Hindlimb muscle (tissue), 1 donor: Measurements from ENCODE around the gene FLNB. TPM values are rescaled to one million over a fixed set of nuclear protein-coding genes. Genes with fewer than 3 reads are reported as not detected.

ENCODE experiments used
- DNase-seq: peaks from one replicate; pipeline ENCODE4 v3.0.0-alpha.2; 2013
- polyA plus RNA-seq: library from polyadenylated mRNA; unstranded; fragments of 120-200 nt; gene quantifications from one replicate; pipeline ENCODE4 v1.2.1, GENCODE V29; 2013; ENCODE audit not compliant: insufficient read length

The FLNB gene
- polyA plus RNA-seq, 1 donor: 51.9 TPM

- DNase-seq: no peak
Measured at GRCh38 chr3:58010562-58010961, 2.3 kb downstream of the FLNB start.

- DNase-seq: no peak
Measured at GRCh38 chr3:58011580-58011979, 3.4 kb downstream of the FLNB start.

GRCh38 chr3:58012302-58012701 is 4.1 kb downstream of the FLNB start:
- DNase-seq: no peak

- DNase-seq: no peak
Measured at GRCh38 chr3:58013099-58013498, 4.9 kb downstream of the FLNB start.

- DNase-seq: no peak
Measured at GRCh38 chr3:58013973-58014649, 5.9 kb downstream of the FLNB start.

GRCh38 chr3:58015520-58015915 is 7.3 kb downstream of the FLNB start:
- DNase-seq: no peak

- no peak for DNase-seq
Measured at GRCh38 chr3:58016710-58017109, 8.5 kb downstream of the FLNB start.

GRCh38 chr3:58018892-58019742 is 10.9 kb downstream of the FLNB start:
- no peak for DNase-seq

- no peak for DNase-seq
Measured at GRCh38 chr3:58020783-58021071, 12.5 kb downstream of the FLNB start.

- no peak for DNase-seq
Measured at GRCh38 chr3:58021072-58021959, 13.1 kb downstream of the FLNB start.

GRCh38 chr3:58021962-58022361 is 13.7 kb downstream of the FLNB start:
- DNase-seq: no peak

- no peak for DNase-seq
Measured at GRCh38 chr3:58022490-58022889, 14.3 kb downstream of the FLNB start.

- DNase-seq: no peak
Measured at GRCh38 chr3:58023531-58023930, 15.3 kb downstream of the FLNB start.

- DNase-seq: no peak
Measured at GRCh38 chr3:58025406-58025805, 17.2 kb downstream of the FLNB start.

GRCh38 chr3:58025837-58026569 is 17.8 kb downstream of the FLNB start:
- DNase-seq: no peak

- no peak for DNase-seq
Measured at GRCh38 chr3:58026598-58026997, 18.4 kb downstream of the FLNB start.

- no peak for DNase-seq
Measured at GRCh38 chr3:58027704-58028317, 19.6 kb downstream of the FLNB start.

GRCh38 chr3:58028902-58029301 is 20.7 kb downstream of the FLNB start:
- DNase-seq: no peak

GRCh38 chr3:58029842-58030584 is 21.8 kb downstream of the FLNB start:
- DNase-seq: no peak

GRCh38 chr3:58032186-58032585 is 24.0 kb downstream of the FLNB start:
- DNase-seq: no peak
